Spleen (tissue), 7 donors: ENCODE data around the gene LRRTM4.

ENCODE experiments used
- CTCF ChIP-seq, 11 experiments: fragments of 200-600 bp in 7 of 11; fragments of 450-650 bp in 4 of 11; sonication (generic) in 4 of 11; IDR thresholded peaks in 8 of 11; conservative IDR thresholded peaks in 3 of 11; 1 replicate in 7 of 11; 2 replicates in 4 of 11; pipeline versions ENCODE4 v1.4.0 to v1.8.0; 2016 to 2021; ENCODE audit warnings: antibody characterized with exemption in 11 of 11, inconsistent platforms in 4 of 11, mild to moderate bottlenecking in 1 of 11
- POLR2A ChIP-seq, 3 donors: fragments of 450-650 bp; IDR thresholded peaks; one replicate each; pipeline ENCODE4 v1.5.1; 2017; ENCODE audit warnings: antibody characterized with exemption in 3 of 3, mild to moderate bottlenecking in 1 of 3
- donor health status: DM: no; HTN: no; CAD: no; lungs with moderate emphysema.
- donor health status: DM: no; HTN: no; CAD: no.
- donor health status: DM: no; HTN: no; CAD: no.

GRCh38 chr2:76928026-76928425 is 594.1 kb downstream of the LRRTM4 start:
- no peak for TF ChIP-seq CTCF (IDR thresholded peaks at IDR 0.05 in 8 of 11, conservative IDR thresholded peaks at IDR 0.05 in 3 of 11)
- TF ChIP-seq POLR2A (IDR thresholded peaks at IDR 0.05): no peak
